Ramos (cell line): Measurements from ENCODE around the gene ATP5F1D.

Experiments used
- in situ Hi-C: fragments of 300-500 bp; cut with MboI; formaldehyde crosslinking; loops from one replicate; pipeline ENCODE4 v1.14.3; 2022; ENCODE audit warnings: low sequenced_read_pairs; ENCODE audit not compliant: unreplicated experiment

Gene ATP5F1D

GRCh38 chr19:1268226-1269064, 26.9 kb downstream of the ATP5F1D start:
- in situ Hi-C loops: no loop called here

- in situ Hi-C loops: no loop called here
Observed at GRCh38 chr19:1269065-1269477, 27.5 kb downstream of the ATP5F1D start, which contains the start of gene CIRBP. CIRBP (plus strand) TSS chr19:1269332; CDS start chr19:1270934, 1,602 bp downstream.

GRCh38 chr19:1269478-1270212, 28.1 kb downstream of the ATP5F1D start:
- in situ Hi-C loops: no loop called here

- in situ Hi-C loops: no loop called here
Observed at GRCh38 chr19:1270213-1270853, 28.8 kb downstream of the ATP5F1D start.

- in situ Hi-C loops: no loop called here
Observed at GRCh38 chr19:1270854-1271527, 29.4 kb downstream of the ATP5F1D start.

GRCh38 chr19:1271528-1272422, 30.2 kb downstream of the ATP5F1D start:
- in situ Hi-C loops: no loop called here

GRCh38 chr19:1272423-1273262, 31.1 kb downstream of the ATP5F1D start:
- in situ Hi-C loops: no loop called here

GRCh38 chr19:1273263-1274041, 31.9 kb downstream of the ATP5F1D start:
- in situ Hi-C loops: no loop called here

- in situ Hi-C loops: no loop called here
Observed at GRCh38 chr19:1274081-1274851, 32.7 kb downstream of the ATP5F1D start.

- in situ Hi-C loops: no loop called here
Observed at GRCh38 chr19:1274852-1275259, 33.3 kb downstream of the ATP5F1D start.

- in situ Hi-C loops: no loop called here
Observed at GRCh38 chr19:1275260-1275975, 33.9 kb downstream of the ATP5F1D start, which contains the start of gene FAM174C. FAM174C (plus strand) TSS chr19:1275530; CDS start chr19:1275550, 20 bp downstream.

- in situ Hi-C loops: no loop called here
Observed at GRCh38 chr19:1275976-1276627, 34.6 kb downstream of the ATP5F1D start.

- in situ Hi-C loops: no loop called here
Observed at GRCh38 chr19:1276628-1277022, 35.1 kb downstream of the ATP5F1D start.

GRCh38 chr19:1277061-1277460, 35.5 kb downstream of the ATP5F1D start:
- in situ Hi-C loops: no loop called here

GRCh38 chr19:1278074-1278473, 36.5 kb downstream of the ATP5F1D start:
- in situ Hi-C loops: no loop called here
